NT2/D1 (cell line): Measurements from ENCODE around the gene ZNF140.

Experiments used
- SUZ12 ChIP-seq: IDR thresholded peaks from 2 replicates; pipeline ENCODE4 v1.6.1; 2011; ENCODE audit not compliant: insufficient read length, insufficient read depth; ENCODE audit errors: extremely low read depth
- ZNF274 ChIP-seq: IDR thresholded peaks from 2 replicates; pipeline ENCODE4 v1.6.1; 2011; ENCODE audit warnings: mild to moderate bottlenecking, low read depth, low read length

DNA sequence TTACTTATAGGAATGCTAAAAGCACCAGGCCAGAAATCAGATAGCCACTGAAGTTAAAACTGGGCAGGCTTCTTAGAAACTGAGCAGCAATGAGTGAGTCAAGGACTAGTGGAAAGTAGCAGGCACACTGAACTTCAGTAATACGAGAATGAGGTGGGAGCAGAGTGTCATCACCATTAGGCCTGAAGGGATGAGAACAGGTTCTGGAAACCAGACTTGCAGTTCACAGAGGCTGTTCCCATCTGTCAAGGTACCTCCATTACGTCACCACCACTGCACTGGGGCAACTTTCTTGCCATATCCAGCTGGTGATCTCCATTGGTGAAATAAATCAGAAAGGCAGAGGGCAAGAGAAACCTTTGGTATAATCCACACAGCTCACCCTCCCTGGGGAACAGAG is 65.3 kb downstream of the ZNF140 start:
- TF ChIP-seq ZNF274 (no peak), SUZ12 (no peak)
